SK-N-MC (cell line): ENCODE data around the gene ARHGAP28.

ENCODE experiments used
- DNase-seq: peaks from one replicate; pipeline ENCODE4 v3.0.0-alpha.2; 2011; ENCODE audit warnings: low read depth, low spot score
- H3K27ac ChIP-seq: fragments of 200-600 bp; sonication (generic); 2 replicates; pipeline ENCODE4 v1.5.1; 2016; ENCODE audit warnings: mixed run types
- H3K36me3 ChIP-seq: fragments of 200-600 bp; sonication (generic); 2 replicates; pipeline ENCODE4 v1.6.1; 2017; ENCODE audit warnings: antibody characterized with exemption, low read length, mixed read lengths; ENCODE audit not compliant: insufficient read depth
- H3K4me3 ChIP-seq: fragments of 200-600 bp; sonication (generic); 2 replicates; pipeline ENCODE4 v1.5.1; 2016
- H3K9ac ChIP-seq: fragments of 200-600 bp; sonication (generic); 2 replicates; pipeline ENCODE4 v1.8.0; 2017; ENCODE audit warnings: mixed run types, mixed read lengths; ENCODE audit not compliant: insufficient read length
- H3K9me3 ChIP-seq: fragments of 200-600 bp; sonication (generic); 2 replicates; pipeline ENCODE4 v1.6.1; 2017; ENCODE audit warnings: low read depth, mild to moderate bottlenecking, antibody characterized with exemption, low read length, moderate library complexity, mixed read lengths
- EZH2 ChIP-seq: fragments of 200-600 bp; sonication (generic); IDR thresholded peaks from one replicate; pipeline ENCODE4 v1.6.1; 2017; ENCODE audit warnings: antibody characterized with exemption
- FOXP2 ChIP-seq: optimal IDR thresholded peaks from 2 replicates; pipeline ENCODE3; 2011; ENCODE audit warnings: mild to moderate bottlenecking, moderate library complexity; ENCODE audit not compliant: insufficient read depth; ENCODE audit errors: extremely low read length, control extremely low read depth
- POLR2AphosphoS5 ChIP-seq: IDR thresholded peaks from 2 replicates; pipeline ENCODE4 v1.6.1; 2012; ENCODE audit warnings: mild to moderate bottlenecking, low read depth, low read length, borderline replicate concordance

Gene ARHGAP28

GRCh38 chr18:6962571-6963451 is 233.3 kb downstream of the ARHGAP28 start:
- no peaks in the 10 kb centered on the region for H3K9me3 ChIP-seq
- DNase-seq = no peak
- no peaks in the 10 kb centered on the region for H3K36me3 ChIP-seq
- TF ChIP-seq FOXP2 (no peak), EZH2 (no peak), POLR2AphosphoS5 (no peak)
- H3K4me3 ChIP-seq = no peak overlapping the region
- no peak overlapping the region for H3K9ac ChIP-seq
- no peak overlapping the region for H3K27ac ChIP-seq

- Histone ChIP-seq H3K27ac (no peak overlapping the region), H3K9me3 (no peaks in the 10 kb centered on the region), H3K36me3 (no peaks in the 10 kb centered on the region), H3K4me3 (no peak overlapping the region), H3K9ac (no peak overlapping the region)
- no peak for TF ChIP-seq FOXP2
- DNase-seq = no peak
These were observed 234.1 kb downstream of the ARHGAP28 start for GRCh38 chr18:6963452-6964097.
